Astrocyte of the spinal cord (primary cell): ENCODE measurements around the gene RAB19.
"Not testable (repeated sequence)": the region's sequence is repeated elsewhere in the genome, so short reads cannot be mapped to it uniquely, and the experiment has no call there.

Experiments used
- DNase-seq: peaks from one replicate; pipeline ENCODE4 v3.0.0; 2011; ENCODE audit warnings: low read depth, low spot score
- H3K4me3 ChIP-seq: 2 replicates; pipeline ENCODE4 v1.5.1; 2011; ENCODE audit warnings: low read depth, mild to moderate bottlenecking, low read length, moderate library complexity
- CTCF ChIP-seq: IDR thresholded peaks from 2 replicates; pipeline ENCODE4 v1.5.1; 2012; ENCODE audit warnings: low read depth, mild to moderate bottlenecking, low read length, inconsistent platforms
- in situ Hi-C: cut with HindIII; loops from 2 replicates; pipeline ENCODE4 v1.10.0; 2017; ENCODE audit warnings: low sequenced_read_pairs

Gene RAB19

GRCh38 chr7:140453273-140453672, 49.4 kb downstream of the RAB19 start:
- no peak for DNase-seq
- H3K4me3 ChIP-seq, result no peak overlapping the region
- no peak for TF ChIP-seq CTCF
- in situ Hi-C loops, result no loop called here

GRCh38 chr7:140453785-140454656, 50.2 kb downstream of the RAB19 start:
- in situ Hi-C loops, H3K4me3 ChIP-seq, DNase-seq: not testable (repeated sequence)

GRCh38 chr7:140454657-140455015, 50.8 kb downstream of the RAB19 start:
- in situ Hi-C loops, result no loop called here
- no peak for TF ChIP-seq CTCF
- no peak for DNase-seq
- no peak overlapping the region for H3K4me3 ChIP-seq

- in situ Hi-C loops, result no loop called here
- no peak for TF ChIP-seq CTCF
- DNase-seq, result no peak
- H3K4me3 ChIP-seq, result no peak overlapping the region
Observed at GRCh38 chr7:140455743-140456142, 51.9 kb downstream of the RAB19 start.

GRCh38 chr7:140456551-140457051, 52.7 kb downstream of the RAB19 start:
- TF ChIP-seq CTCF, result no peak
- no peak for DNase-seq
- in situ Hi-C loops, result no loop called here
- H3K4me3 ChIP-seq, result no peak overlapping the region

- no peak overlapping the region for H3K4me3 ChIP-seq
- no peak for DNase-seq
- no peak for TF ChIP-seq CTCF
- in situ Hi-C loops, result no loop called here
Observed at GRCh38 chr7:140458201-140458600, 54.3 kb downstream of the RAB19 start.

- H3K4me3 ChIP-seq, result no peak overlapping the region
- DNase-seq, result no peak
- in situ Hi-C loops, result no loop called here
- no peak for TF ChIP-seq CTCF
Observed at GRCh38 chr7:140458916-140459315, 55.1 kb downstream of the RAB19 start.
